Measurements from ENCODE around the gene TPO.

GRCh38 chr2:1489486-1489885 lies 76.2 kb downstream of the TPO start:
- TF ChIP-seq CTCF (IDR thresholded peaks at IDR 0.05) (no peak), POLR2AphosphoS5 (IDR thresholded peaks at IDR 0.05; ENCODE audit: low read depth, low read length) (no peak), REST (IDR thresholded peaks at IDR 0.05; ENCODE audit: insufficient read depth in 1 of 2, low read depth in 2 of 2, low read length in 1 of 2) (no peak), SIN3A (IDR thresholded peaks at IDR 0.05; ENCODE audit: borderline replicate concordance, insufficient read depth, low read depth, low read length) (no peak)

Data from Panc1 (cell line).